ENCODE measurements around the gene NFIB. TPM values are rescaled to one million over a fixed set of nuclear protein-coding genes. Genes with fewer than 3 reads are reported as not detected.

Gene NFIB
- total and polyA plus RNA-seq, 2 donors from 2014 or later, result 15.6 to 112 TPM

GRCh38 chr9:14096258-14096922, 217.6 kb downstream of the NFIB start:
- H3K36me3 ChIP-seq (ENCODE audit: control insufficient read depth in 2 of 3, insufficient read depth in 3 of 3, low read length in 3 of 3), result no peaks in the 10 kb centered on the region
- H3K27me3 ChIP-seq (ENCODE audit: control insufficient read depth, insufficient read depth, low read length), result no peaks in the 10 kb centered on the region
- peak overlapping the region; percentile 30 to 46 (median 44) for H3K4me3 ChIP-seq (ENCODE audit: low read length in 3 of 3)
- no peak for TF ChIP-seq CTCF (IDR thresholded peaks at IDR 0.05; ENCODE audit: borderline replicate concordance, extremely low read depth, insufficient read depth)
- H3K9ac ChIP-seq (ENCODE audit: low read length in 3 of 3), result peak overlapping the region in 2 of 3 donors; percentile 14 to 19
- FAIRE-seq (no peak), DNase-seq (peak in 3 of 5 donors; percentile 52 to 87 (median 86))
- H3K4me1 ChIP-seq (ENCODE audit: control insufficient read depth in 2 of 3, insufficient read depth in 2 of 3, low read depth in 1 of 3, low read length in 3 of 3), result peaks cover 3 to 6% (median 5%) of the 10 kb centered on the region in 3 donors
- no peaks in the 10 kb centered on the region for H3K9me3 ChIP-seq (ENCODE audit: control insufficient read depth in 2 of 3, insufficient read depth in 1 of 3, low read length in 3 of 3)
- intact Hi-C loops (cut with DNase I), result no loop called here
- H3K27ac ChIP-seq (ENCODE audit: low read depth in 2 of 2, low read length in 2 of 2), result peak overlapping the region; percentile 26 to 66

- Histone ChIP-seq H3K36me3 (ENCODE audit: control insufficient read depth in 2 of 3, insufficient read depth in 3 of 3, low read length in 3 of 3) (no peaks in the 10 kb centered on the region), H3K27ac (ENCODE audit: low read depth in 2 of 2, low read length in 2 of 2) (no peak overlapping the region), H3K9me3 (ENCODE audit: control insufficient read depth in 2 of 3, insufficient read depth in 1 of 3, low read length in 3 of 3) (no peaks in the 10 kb centered on the region), H3K4me3 (ENCODE audit: low read length in 3 of 3) (no peak overlapping the region), H3K9ac (ENCODE audit: low read length in 3 of 3) (no peak overlapping the region), H3K27me3 (ENCODE audit: control insufficient read depth, insufficient read depth, low read length) (no peaks in the 10 kb centered on the region), H3K4me1 (ENCODE audit: control insufficient read depth in 2 of 3, insufficient read depth in 2 of 3, low read depth in 1 of 3, low read length in 3 of 3) (peaks cover 3 to 6% (median 5%) of the 10 kb centered on the region in 3 donors)
- TF ChIP-seq CTCF (IDR thresholded peaks at IDR 0.05; ENCODE audit: borderline replicate concordance, extremely low read depth, insufficient read depth), result no peak
- intact Hi-C loops (cut with DNase I), result no loop called here
- DNase-seq (no peak), FAIRE-seq (no peak)
Observed at GRCh38 chr9:14095277-14095676, 218.7 kb downstream of the NFIB start.

- H3K4me3 ChIP-seq (ENCODE audit: low read length in 3 of 3), result no peak overlapping the region
- H3K36me3 ChIP-seq (ENCODE audit: control insufficient read depth in 2 of 3, insufficient read depth in 3 of 3, low read length in 3 of 3), result no peaks in the 10 kb centered on the region
- no peaks in the 10 kb centered on the region for H3K27me3 ChIP-seq (ENCODE audit: control insufficient read depth, insufficient read depth, low read length)
- no peak overlapping the region for H3K9ac ChIP-seq (ENCODE audit: low read length in 3 of 3)
- H3K9me3 ChIP-seq (ENCODE audit: control insufficient read depth in 2 of 3, insufficient read depth in 1 of 3, low read length in 3 of 3), result no peaks in the 10 kb centered on the region
- peaks cover 3 to 6% (median 5%) of the 10 kb centered on the region in 3 donors for H3K4me1 ChIP-seq (ENCODE audit: control insufficient read depth in 2 of 3, insufficient read depth in 2 of 3, low read depth in 1 of 3, low read length in 3 of 3)
- intact Hi-C loops (cut with DNase I), result no loop called here
- no peak for DNase-seq
- no peak overlapping the region for H3K27ac ChIP-seq (ENCODE audit: low read depth in 2 of 2, low read length in 2 of 2)
- FAIRE-seq, result no peak
- TF ChIP-seq CTCF (IDR thresholded peaks at IDR 0.05; ENCODE audit: borderline replicate concordance, extremely low read depth, insufficient read depth), result no peak
Observed at GRCh38 chr9:14094491-14094890, 219.4 kb downstream of the NFIB start.

Data from kidney (tissue), 14 donors.